CD4-positive, alpha-beta T cell (primary cell): Measurements from ENCODE around the gene ZNF831. TPM values are rescaled to one million over a fixed set of nuclear protein-coding genes. Genes with fewer than 3 reads are reported as not detected.

Experiments
- ATAC-seq: fragments of 200-7000 bp; cut with Tn5 transposase; one replicate; pipeline ENCODE4 v1.10.0; 2022; ENCODE audit warnings: mild to moderate bottlenecking; ENCODE audit not compliant: poor library complexity
- CTCF ChIA-PET: fragments of 350-600 bp; sonication (Branson Sonifier 250); formaldehyde crosslinking; loops from one replicate; lab custom pipeline; 2021; ENCODE audit warnings: antibody characterized with exemption, inconsistent platforms; lab: Charles Lee
- POLR2A ChIA-PET: fragments of 350-600 bp; sonication (Branson Sonifier 250); formaldehyde crosslinking; loops from one replicate; lab custom pipeline; 2021; ENCODE audit warnings: antibody characterized with exemption, inconsistent platforms; lab: Charles Lee
- DNase-seq, 14 experiments: peaks; one replicate each; pipeline ENCODE4 v3.0.0-alpha.2; 2013 to 2020; ENCODE audit warnings: mixed read lengths in 2 of 14
- H3K27ac ChIP-seq, 2 donors: one replicate each; pipeline versions ENCODE4 v1.5.1 to v1.7.0; 2013; ENCODE audit warnings: low read length in 2 of 2, low read depth in 1 of 2, mild to moderate bottlenecking in 1 of 2
- H3K27me3 ChIP-seq, 2 experiments: 1 replicate in 1 of 2; 2 replicates in 1 of 2; pipeline versions ENCODE4 v1.6.1 to v1.7.0; 2013; ENCODE audit warnings: low read length in 2 of 2, control low read depth in 1 of 2, mild to moderate bottlenecking in 1 of 2, moderate library complexity in 1 of 2; ENCODE audit not compliant: insufficient read depth in 2 of 2, control insufficient read depth in 1 of 2
- H3K36me3 ChIP-seq: one replicate; pipeline ENCODE4 v1.6.1; 2013; ENCODE audit warnings: low read length, control low read depth; ENCODE audit not compliant: insufficient read depth
- H3K4me1 ChIP-seq: one replicate; pipeline ENCODE4 v1.6.1; 2013; ENCODE audit warnings: low read length, control low read depth; ENCODE audit not compliant: insufficient read depth
- H3K4me3 ChIP-seq: one replicate; pipeline ENCODE4 v1.5.1; 2013; ENCODE audit warnings: mild to moderate bottlenecking, low read length, moderate library complexity
- H3K9me3 ChIP-seq, 2 experiments: 1 replicate in 1 of 2; 2 replicates in 1 of 2; pipeline versions ENCODE4 v1.6.1 to v1.7.0; 2013; ENCODE audit warnings: low read length in 2 of 2, mild to moderate bottlenecking in 2 of 2, control low read depth in 1 of 2, moderate library complexity in 1 of 2; ENCODE audit not compliant: control insufficient read depth in 1 of 2, insufficient read depth in 1 of 2
- H3K27ac Mint-ChIP-seq: one replicate; pipeline ENCODE4 v1.8.0; 2020; ENCODE audit warnings: mixed read lengths
- H3K27me3 Mint-ChIP-seq: one replicate; pipeline ENCODE4 v1.8.0; 2021; ENCODE audit warnings: mixed read lengths
- H3K36me3 Mint-ChIP-seq: one replicate; pipeline ENCODE4 v1.8.0; 2021; ENCODE audit warnings: low read depth, mixed read lengths
- H3K4me1 Mint-ChIP-seq: one replicate; pipeline ENCODE4 v1.8.0; 2021; ENCODE audit warnings: low read depth, mixed read lengths
- H3K4me3 Mint-ChIP-seq: one replicate; pipeline ENCODE4 v1.8.0; 2020; ENCODE audit warnings: mild to moderate bottlenecking, mixed read lengths
- H3K9me3 Mint-ChIP-seq: one replicate; pipeline ENCODE4 v1.8.0; 2020; ENCODE audit warnings: mixed read lengths
- CTCF ChIP-seq: fragments of 200-600 bp; IDR thresholded peaks from one replicate; pipeline ENCODE4 v1.8.0; 2022; ENCODE audit warnings: antibody characterized with exemption, mild to moderate bottlenecking
- intact Hi-C, 2 experiments: fragments of 100-400 bp; cut with DNase I in 1 of 2; cut with micrococcal nuclease in 1 of 2; formaldehyde crosslinking; loops; one replicate each; pipeline versions ENCODE4 v1.15.1 to v1.9.0; 2023 to 2025; cut with DNase I, micrococcal nuclease
- total RNA-seq, 174 experiments: library from RNA in 2 of 174; stranded (reverse) in 2 of 174; gene quantifications; one replicate each; pipeline ENCODE4 v1.2.3 and lab custom pipeline; 2021 to 2026

Gene ZNF831
- total RNA-seq, 2 experiments from 2014 or later = 24.9 to 25.9 TPM

- H3K36me3 ChIP-seq = peaks cover 34% of the 10 kb centered on the region
- Mint-ChIP-seq H3K4me3 (peak overlapping the region; percentile 86), H3K36me3 (peaks cover 52% of the 10 kb centered on the region), H3K27me3 (no peaks in the 10 kb centered on the region), H3K4me1 (peaks cover 51% of the 10 kb centered on the region), H3K9me3 (no peaks in the 10 kb centered on the region), H3K27ac (peak overlapping the region; percentile 87)
- H3K9me3 ChIP-seq = no peaks in the 10 kb centered on the region
- ATAC-seq (peak; percentile 94), DNase-seq (peak; percentile 72 to 87 (median 78))
- CTCF ChIA-PET = interaction anchor here (0.6 to 3.0 kb wide), 22 partner anchors 8 to 787 kb away, joined by 3 to 32 read pairs (median 5); partner anchors contain the start of gene ATP5F1E
- no peaks in the 10 kb centered on the region for H3K27me3 ChIP-seq
- POLR2A ChIA-PET = interaction anchor here (0.7 to 3.2 kb wide), 19 partner anchors 10 to 762 kb away, joined by 3 to 11 read pairs (median 4); partner anchors contain the start of genes ATP5F1E and PRELID3B
- no peak overlapping the region for H3K27ac ChIP-seq
- intact Hi-C loops = loop anchor here (1.0 to 5.0 kb wide), 8 partner anchors 31 to 570 kb away; partner anchors contain the start of genes STX16 (in 2 of the 2) and ZNF831 (in 1 of the 2)
- peak overlapping the region; percentile 46 for H3K4me3 ChIP-seq
- peaks cover 16% of the 10 kb centered on the region for H3K4me1 ChIP-seq
- TF ChIP-seq CTCF = peak; percentile 93
Measured at GRCh38 chr20:59222253-59223181, 58.9 kb downstream of the ZNF831 start.

- H3K9me3 ChIP-seq = no peaks in the 10 kb centered on the region
- no peaks in the 10 kb centered on the region for H3K27me3 ChIP-seq
- Mint-ChIP-seq H3K27ac (peak overlapping the region; percentile 87), H3K9me3 (no peaks in the 10 kb centered on the region), H3K4me1 (peaks cover 51% of the 10 kb centered on the region), H3K4me3 (peak overlapping the region; percentile 56), H3K36me3 (peaks cover 51% of the 10 kb centered on the region), H3K27me3 (no peaks in the 10 kb centered on the region)
- intact Hi-C loops = loop anchor here (1.0 to 5.0 kb wide), 5 partner anchors 61 to 571 kb away; partner anchors contain the start of genes STX16 (in 2 of the 2) and ZNF831 (in 1 of the 2)
- ATAC-seq (no peak), DNase-seq (no peak)
- H3K4me3 ChIP-seq = no peak overlapping the region
- peaks cover 27% of the 10 kb centered on the region for H3K36me3 ChIP-seq
- ChIA-PET CTCF (interaction anchor here (0.8 to 3.0 kb wide), 10 partner anchors 10 to 356 kb away, joined by 3 to 32 read pairs (median 8); no protein-coding TSS in a partner anchor), POLR2A (interaction anchor here (1.2 to 3.2 kb wide), 4 partner anchors 101 to 181 kb away, joined by 3 to 9 read pairs (median 4); partner anchors contain the start of gene PRELID3B)
- H3K27ac ChIP-seq = no peak overlapping the region
- H3K4me1 ChIP-seq = peaks cover 16% of the 10 kb centered on the region
- no peak for TF ChIP-seq CTCF
Measured at GRCh38 chr20:59223182-59223601, 59.6 kb downstream of the ZNF831 start.

GRCh38 chr20:59223750-59224149 is 60.1 kb downstream of the ZNF831 start:
- no peak overlapping the region for H3K4me3 Mint-ChIP-seq
- H3K27me3 ChIP-seq = no peaks in the 10 kb centered on the region
- H3K9me3 Mint-ChIP-seq = no peaks in the 10 kb centered on the region
- peaks cover 16% of the 10 kb centered on the region for H3K4me1 ChIP-seq
- no peak for ATAC-seq
- TF ChIP-seq CTCF = no peak
- H3K27me3 Mint-ChIP-seq = no peaks in the 10 kb centered on the region
- no peak for DNase-seq
- peaks cover 25% of the 10 kb centered on the region for H3K36me3 ChIP-seq
- H3K4me3 ChIP-seq = no peak overlapping the region
- intact Hi-C loops = loop anchor here (1.0 to 5.0 kb wide), 5 partner anchors 61 to 571 kb away; partner anchors contain the start of genes STX16 (in 2 of the 2) and ZNF831 (in 1 of the 2)
- H3K27ac ChIP-seq = no peak overlapping the region
- H3K36me3 Mint-ChIP-seq = peaks cover 53% of the 10 kb centered on the region
- H3K9me3 ChIP-seq = no peaks in the 10 kb centered on the region
- ChIA-PET POLR2A (interaction anchor here (1.2 to 3.2 kb wide), 3 partner anchors 102 to 181 kb away, joined by 4 to 9 read pairs (median 4); partner anchors contain the start of gene PRELID3B), CTCF (interaction anchor here (0.8 to 3.0 kb wide), 3 partner anchors 16 to 136 kb away, joined by 3 to 32 read pairs (median 16); no protein-coding TSS in a partner anchor)
- no peak overlapping the region for H3K27ac Mint-ChIP-seq
- peaks cover 51% of the 10 kb centered on the region for H3K4me1 Mint-ChIP-seq
